Ectodermal cell (in vitro differentiated cells): ENCODE measurements around the gene ZNF473.

Source experiments
- H3K27ac ChIP-seq: 2 replicates; pipeline ENCODE4 v1.7.0; 2013; ENCODE audit warnings: mild to moderate bottlenecking, low read depth, low read length; ENCODE audit not compliant: insufficient read depth, poor library complexity, severe bottlenecking
- H3K27me3 ChIP-seq: 2 replicates; pipeline ENCODE4 v1.7.0; 2013; ENCODE audit warnings: mild to moderate bottlenecking, low read length; ENCODE audit not compliant: insufficient read depth, control insufficient read depth, poor library complexity, severe bottlenecking
- H3K36me3 ChIP-seq: one replicate; pipeline ENCODE4 v1.7.0; 2013; ENCODE audit warnings: low read length; ENCODE audit not compliant: control insufficient read depth, insufficient read depth
- H3K4me1 ChIP-seq: one replicate; pipeline ENCODE4 v1.7.0; 2013; ENCODE audit warnings: low read length; ENCODE audit not compliant: control insufficient read depth, insufficient read depth
- H3K4me3 ChIP-seq: 2 replicates; pipeline ENCODE4 v1.7.0; 2013; ENCODE audit warnings: low read depth, low read length, control low read depth; ENCODE audit not compliant: insufficient read depth
- H3K9me3 ChIP-seq: 2 replicates; pipeline ENCODE4 v1.7.0; 2013; ENCODE audit warnings: mild to moderate bottlenecking, low read length, moderate library complexity; ENCODE audit not compliant: control insufficient read depth
- WGBS, 2 experiments: methylation state at CpG; one replicate each; pipeline ENCODE4 v1.1.7; 2013; ENCODE audit warnings: missing lambda C conversion rate in 2 of 2; 5-methylcytosine and 5-hydroxymethylcytosine counted together

The ZNF473 gene

DNA sequence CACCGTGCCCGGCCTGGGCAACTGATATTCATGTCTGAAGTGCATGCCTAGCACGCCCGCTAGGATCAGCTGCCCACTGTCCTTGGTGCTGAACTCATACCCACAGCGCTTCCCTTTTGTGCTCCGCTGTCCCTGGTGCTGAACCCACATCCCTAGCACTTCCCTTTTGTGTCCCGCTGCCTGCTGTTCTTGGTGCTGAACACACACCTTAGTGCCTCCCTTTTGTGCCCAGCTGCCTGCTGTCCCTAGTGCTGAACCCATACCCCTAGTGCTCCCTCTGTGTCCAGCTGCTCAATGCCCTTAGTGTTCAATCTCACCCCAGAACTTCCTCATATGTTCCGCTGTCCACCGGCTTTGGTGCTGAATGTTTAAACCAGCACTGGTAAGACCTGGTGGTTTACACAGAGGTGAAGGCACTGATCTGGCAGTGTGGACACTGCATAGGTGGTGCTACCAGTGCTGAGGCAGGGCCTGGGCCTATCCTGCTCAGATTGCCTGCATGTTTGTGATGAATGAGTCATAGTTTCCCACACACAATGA lies 38.6 kb upstream of the ZNF473 start:
- Histone ChIP-seq H3K4me3 (no peak overlapping the region), H3K9me3 (no peaks in the 10 kb centered on the region), H3K4me1 (no peaks in the 10 kb centered on the region), H3K36me3 (no peaks in the 10 kb centered on the region), H3K27ac (no peak overlapping the region), H3K27me3 (no peaks in the 10 kb centered on the region)
- 19 to 20% methylated on average over 9 of the region's 9 CpGs for WGBS, 2 experiments

DNA sequence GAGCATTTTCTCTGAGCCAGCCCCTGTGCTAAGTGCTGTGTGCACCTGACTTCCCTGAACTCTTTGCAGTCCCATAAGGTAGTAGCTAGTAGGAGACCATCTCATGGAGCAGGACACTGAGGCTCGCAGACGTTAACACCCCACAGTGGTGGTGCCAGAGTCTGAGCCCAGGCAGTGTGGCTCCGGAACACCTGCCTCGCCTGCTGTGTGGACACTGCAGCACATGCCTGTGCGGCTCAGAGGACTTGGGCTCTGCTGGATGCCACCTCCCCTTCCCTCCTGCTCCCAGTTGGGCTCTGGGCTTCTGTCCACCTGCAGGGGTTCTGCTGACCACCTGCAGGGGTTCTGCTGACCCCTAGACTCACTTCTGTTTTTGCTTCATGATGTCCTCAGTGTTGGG lies 37.8 kb upstream of the ZNF473 start:
- H3K4me3 ChIP-seq, result no peak overlapping the region
- no peaks in the 10 kb centered on the region for H3K36me3 ChIP-seq
- no peaks in the 10 kb centered on the region for H3K4me1 ChIP-seq
- no peak overlapping the region for H3K27ac ChIP-seq
- 91 to 94% methylated on average over 5 of the region's 5 CpGs for WGBS, 2 experiments
- H3K27me3 ChIP-seq, result no peaks in the 10 kb centered on the region
- no peaks in the 10 kb centered on the region for H3K9me3 ChIP-seq

DNA sequence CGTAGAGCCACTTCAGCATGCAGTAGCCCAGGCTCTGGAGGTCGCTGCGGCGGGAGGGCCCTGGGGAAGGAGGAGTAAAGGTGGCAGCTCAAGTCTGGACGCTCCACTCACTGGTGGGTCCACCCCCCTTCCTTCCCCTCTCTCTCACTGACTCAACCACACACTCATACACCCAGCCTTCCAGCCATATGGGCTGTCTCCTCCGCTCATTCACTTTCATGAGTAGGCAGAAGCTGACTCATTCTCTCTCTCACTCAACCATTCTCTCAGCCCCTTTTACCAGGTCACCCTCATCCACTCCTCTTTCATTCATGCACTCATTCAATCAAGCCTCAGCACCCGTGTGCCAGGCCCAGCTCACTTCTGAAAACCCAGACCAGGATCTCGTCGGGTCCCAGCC lies 37.4 kb upstream of the ZNF473 start:
- H3K4me1 ChIP-seq, result no peaks in the 10 kb centered on the region
- H3K27ac ChIP-seq, result no peak overlapping the region
- no peak overlapping the region for H3K4me3 ChIP-seq
- WGBS, 2 experiments, result 84 to 89% methylated on average over 9 of the region's 9 CpGs
- H3K27me3 ChIP-seq, result no peaks in the 10 kb centered on the region
- H3K9me3 ChIP-seq, result no peaks in the 10 kb centered on the region
- H3K36me3 ChIP-seq, result no peaks in the 10 kb centered on the region

DNA sequence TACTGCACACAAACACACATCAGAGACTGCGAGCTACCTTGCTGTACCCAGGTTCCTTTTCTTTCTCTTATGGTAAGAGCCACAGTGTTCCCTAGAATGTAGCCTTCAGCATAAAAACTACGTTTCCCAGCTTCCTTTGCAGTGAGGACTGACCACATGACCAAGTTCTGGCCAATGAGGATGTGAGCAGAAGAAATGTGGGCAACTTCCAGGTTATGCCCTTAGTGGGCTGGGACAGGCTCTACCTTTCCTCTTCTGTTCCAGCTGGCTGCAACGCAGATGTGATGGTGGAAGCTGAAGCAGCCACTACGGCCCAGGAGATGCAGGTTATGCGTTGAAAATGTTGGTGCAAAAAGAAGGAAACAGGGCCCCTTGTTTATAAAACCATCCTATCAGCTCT lies 28.1 kb upstream of the ZNF473 start:
- H3K9me3 ChIP-seq, result no peaks in the 10 kb centered on the region
- H3K4me3 ChIP-seq, result no peak overlapping the region
- WGBS, 2 experiments, result 84 to 87% methylated on average over 5 of the region's 5 CpGs
- H3K27me3 ChIP-seq, result no peaks in the 10 kb centered on the region
- peaks cover 4% of the 10 kb centered on the region for H3K36me3 ChIP-seq
- no peak overlapping the region for H3K27ac ChIP-seq
- no peaks in the 10 kb centered on the region for H3K4me1 ChIP-seq

DNA sequence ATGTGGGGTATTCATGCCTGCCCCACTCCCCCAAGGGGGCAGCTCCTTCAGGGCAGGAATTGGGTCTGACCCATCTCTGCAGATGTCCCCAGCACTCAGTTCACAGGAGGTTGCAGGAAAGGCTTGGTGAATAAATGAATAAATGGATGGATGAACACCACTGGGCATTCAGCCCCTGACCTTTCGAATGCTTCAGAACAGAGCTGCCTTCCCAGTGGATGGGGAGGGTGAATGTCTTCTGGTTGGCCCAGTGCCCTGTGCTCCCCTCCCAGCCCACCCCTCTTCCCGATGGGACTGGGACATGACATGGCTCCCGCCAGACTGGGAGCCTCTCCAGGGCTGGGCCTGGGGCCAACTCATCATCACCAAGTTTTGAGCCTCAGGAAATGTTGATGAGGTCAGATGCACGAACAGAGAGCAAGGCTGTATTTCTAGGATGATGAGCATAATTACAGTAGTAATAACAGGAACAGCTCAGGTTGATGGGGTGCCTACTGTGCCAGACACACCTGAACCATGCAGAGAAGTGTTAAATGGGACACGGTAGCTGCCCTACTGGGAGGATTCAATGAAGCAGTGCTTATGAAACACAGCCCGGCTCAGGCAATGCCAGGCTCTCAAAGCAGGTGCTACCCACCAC lies 26.3 kb upstream of the ZNF473 start:
- Histone ChIP-seq H3K4me3 (no peak overlapping the region), H3K36me3 (peaks cover 4% of the 10 kb centered on the region), H3K27ac (no peak overlapping the region), H3K27me3 (no peaks in the 10 kb centered on the region), H3K9me3 (no peaks in the 10 kb centered on the region), H3K4me1 (no peaks in the 10 kb centered on the region)
- 93 to 95% methylated on average over 6 of the region's 6 CpGs for WGBS, 2 experiments

DNA sequence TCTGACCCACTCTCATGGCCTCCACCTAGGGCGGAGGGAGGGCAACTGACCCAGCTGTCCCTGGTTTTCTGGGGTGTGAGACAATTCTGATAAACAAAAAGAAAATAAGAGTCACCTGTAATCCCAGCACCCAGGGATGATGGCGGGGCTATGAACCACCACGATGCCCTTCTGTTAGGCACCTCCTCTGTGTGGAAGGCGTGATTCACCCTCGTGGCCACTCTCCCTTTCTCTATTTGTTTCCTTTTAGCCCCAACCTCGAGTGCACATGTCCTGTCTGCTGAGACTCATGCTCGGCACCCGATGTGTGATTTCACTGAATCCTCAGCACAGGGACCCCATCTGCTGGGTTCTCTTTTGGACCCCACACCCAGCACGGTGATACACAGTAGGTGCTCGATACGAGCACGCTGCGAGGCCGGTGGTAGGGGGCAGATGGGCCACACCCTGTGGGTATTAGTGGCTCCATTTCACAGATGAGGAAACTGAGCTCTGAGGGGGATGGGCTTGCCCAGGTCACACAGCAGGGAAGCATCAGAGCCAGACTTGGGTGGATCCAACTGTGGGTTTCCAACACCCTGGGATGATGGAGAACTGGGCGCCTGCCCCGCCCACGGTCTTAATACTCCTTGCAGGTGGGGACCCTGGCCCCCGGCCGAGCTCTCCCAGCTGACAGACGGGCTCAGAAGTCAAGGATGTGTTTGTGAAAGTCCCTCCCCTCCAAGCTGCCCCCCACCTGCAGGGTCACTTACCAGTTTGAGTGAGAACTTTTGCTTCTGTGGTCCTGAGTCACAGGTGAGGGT lies 25.6 kb upstream of the ZNF473 start:
- Histone ChIP-seq H3K36me3 (no peaks in the 10 kb centered on the region), H3K27ac (no peak overlapping the region), H3K4me1 (no peaks in the 10 kb centered on the region), H3K9me3 (no peaks in the 10 kb centered on the region), H3K4me3 (no peak overlapping the region), H3K27me3 (no peaks in the 10 kb centered on the region)
- 93 to 94% methylated on average over 20 of the region's 20 CpGs for WGBS, 2 experiments

DNA sequence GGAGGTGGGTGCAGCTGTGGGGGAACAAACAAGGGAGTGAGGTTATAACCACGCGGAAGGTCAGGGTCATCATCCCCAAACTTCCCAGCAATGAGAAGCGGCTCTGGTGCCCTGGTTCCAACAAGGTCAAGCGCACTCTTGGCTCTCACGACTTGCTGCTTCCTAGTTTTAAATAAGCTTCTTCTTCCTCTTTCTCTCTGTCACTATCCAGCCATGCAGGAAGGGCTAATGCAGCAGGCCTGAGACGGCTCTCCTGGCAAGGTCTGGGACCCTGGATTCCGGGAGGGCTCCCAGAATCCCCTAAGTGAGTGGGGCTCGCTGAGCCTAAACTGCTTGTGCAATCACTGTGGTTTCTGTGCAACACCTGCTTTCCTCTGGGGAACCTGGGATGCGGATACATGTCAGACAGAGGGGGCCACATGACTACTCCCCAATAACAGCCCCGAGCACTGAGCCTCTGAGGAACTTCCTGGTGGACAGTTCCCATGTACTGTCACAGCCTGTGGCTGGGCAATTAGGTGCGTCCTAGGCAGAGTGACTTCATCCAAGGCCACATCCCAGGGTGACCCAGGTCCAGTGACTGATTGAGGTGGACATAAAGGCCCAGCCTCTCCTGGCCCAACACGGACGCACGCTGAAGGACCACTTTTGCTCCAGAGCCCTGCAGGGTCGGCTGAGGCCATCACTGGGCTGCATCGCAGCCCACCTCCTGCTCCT lies 24.8 kb upstream of the ZNF473 start:
- WGBS, 2 experiments, result 94 to 95% methylated on average over 16 of the region's 16 CpGs
- Histone ChIP-seq H3K27me3 (no peaks in the 10 kb centered on the region), H3K4me3 (no peak overlapping the region), H3K27ac (no peak overlapping the region), H3K36me3 (no peaks in the 10 kb centered on the region), H3K4me1 (no peaks in the 10 kb centered on the region), H3K9me3 (no peaks in the 10 kb centered on the region)

DNA sequence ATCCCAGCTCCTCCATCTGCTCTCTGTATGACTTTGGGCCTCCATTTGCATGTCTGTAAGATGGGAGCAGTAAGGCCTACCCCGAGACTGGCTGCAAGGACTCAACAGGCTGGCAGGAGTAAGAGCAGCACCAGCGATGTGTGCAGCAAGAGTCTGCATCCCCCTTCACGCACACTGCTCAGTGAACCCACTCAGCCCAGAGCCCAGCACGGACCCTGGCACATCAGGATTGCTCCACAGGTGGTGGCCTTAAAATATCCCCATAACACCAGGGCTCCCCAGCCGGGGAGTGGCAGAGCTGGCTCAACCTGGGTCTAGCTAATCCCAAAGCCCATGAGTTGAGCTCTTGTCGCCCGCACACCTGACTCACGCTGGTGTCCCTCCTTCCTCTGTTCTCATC lies 24.0 kb upstream of the ZNF473 start:
- Histone ChIP-seq H3K27me3 (no peaks in the 10 kb centered on the region), H3K27ac (no peak overlapping the region), H3K36me3 (no peaks in the 10 kb centered on the region), H3K4me1 (no peaks in the 10 kb centered on the region), H3K9me3 (no peaks in the 10 kb centered on the region), H3K4me3 (no peak overlapping the region)
- 93 to 95% methylated on average over 8 of the region's 8 CpGs for WGBS, 2 experiments

DNA sequence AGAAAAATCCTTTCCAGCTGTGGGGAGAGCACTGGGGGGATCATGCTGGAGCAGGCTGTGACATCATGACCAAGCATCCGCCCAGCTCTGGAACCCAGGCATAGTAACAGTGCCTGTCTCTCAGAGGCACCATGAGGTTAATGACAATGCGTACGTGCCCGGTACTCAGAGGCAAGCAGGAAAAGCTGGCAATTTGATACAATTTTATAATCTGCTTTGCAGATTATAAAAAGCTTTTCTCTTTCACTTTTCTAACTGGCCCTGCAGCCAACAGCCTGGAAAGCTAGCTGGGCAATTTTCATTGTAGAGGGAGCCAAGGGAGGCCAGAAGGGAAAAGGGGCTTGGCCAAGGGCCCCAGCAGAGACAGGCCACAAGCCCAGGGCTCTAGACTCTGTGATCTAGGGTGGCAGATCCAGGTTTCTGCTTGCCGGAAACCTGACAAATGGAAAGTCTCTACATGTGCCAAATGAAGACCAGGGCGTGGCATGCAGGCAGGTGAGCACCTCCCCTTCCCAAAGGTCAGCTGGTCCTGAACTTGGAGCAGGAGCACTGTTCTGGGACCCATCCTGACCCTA lies 23.3 kb upstream of the ZNF473 start:
- Histone ChIP-seq H3K9me3 (no peaks in the 10 kb centered on the region), H3K36me3 (peaks cover 1% of the 10 kb centered on the region), H3K4me3 (no peak overlapping the region), H3K27me3 (no peaks in the 10 kb centered on the region), H3K27ac (no peak overlapping the region), H3K4me1 (no peaks in the 10 kb centered on the region)
- WGBS, 2 experiments, result 95 to 96% methylated on average over 6 of the region's 6 CpGs
